GM21825 (cell line): ENCODE measurements around the gene DDX41.
"Not testable (repeated sequence)": the region's sequence is repeated elsewhere in the genome, so short reads cannot be mapped to it uniquely, and the experiment has no call there.

Experiments used
- ATAC-seq: cut with Tn5 transposase; IDR thresholded peaks from one replicate; pipeline ENCODE4 v1.9.1; 2021; ENCODE audit warnings: mild to moderate bottlenecking, moderate library complexity; ENCODE audit not compliant: unreplicated experiment

Gene DDX41

DNA sequence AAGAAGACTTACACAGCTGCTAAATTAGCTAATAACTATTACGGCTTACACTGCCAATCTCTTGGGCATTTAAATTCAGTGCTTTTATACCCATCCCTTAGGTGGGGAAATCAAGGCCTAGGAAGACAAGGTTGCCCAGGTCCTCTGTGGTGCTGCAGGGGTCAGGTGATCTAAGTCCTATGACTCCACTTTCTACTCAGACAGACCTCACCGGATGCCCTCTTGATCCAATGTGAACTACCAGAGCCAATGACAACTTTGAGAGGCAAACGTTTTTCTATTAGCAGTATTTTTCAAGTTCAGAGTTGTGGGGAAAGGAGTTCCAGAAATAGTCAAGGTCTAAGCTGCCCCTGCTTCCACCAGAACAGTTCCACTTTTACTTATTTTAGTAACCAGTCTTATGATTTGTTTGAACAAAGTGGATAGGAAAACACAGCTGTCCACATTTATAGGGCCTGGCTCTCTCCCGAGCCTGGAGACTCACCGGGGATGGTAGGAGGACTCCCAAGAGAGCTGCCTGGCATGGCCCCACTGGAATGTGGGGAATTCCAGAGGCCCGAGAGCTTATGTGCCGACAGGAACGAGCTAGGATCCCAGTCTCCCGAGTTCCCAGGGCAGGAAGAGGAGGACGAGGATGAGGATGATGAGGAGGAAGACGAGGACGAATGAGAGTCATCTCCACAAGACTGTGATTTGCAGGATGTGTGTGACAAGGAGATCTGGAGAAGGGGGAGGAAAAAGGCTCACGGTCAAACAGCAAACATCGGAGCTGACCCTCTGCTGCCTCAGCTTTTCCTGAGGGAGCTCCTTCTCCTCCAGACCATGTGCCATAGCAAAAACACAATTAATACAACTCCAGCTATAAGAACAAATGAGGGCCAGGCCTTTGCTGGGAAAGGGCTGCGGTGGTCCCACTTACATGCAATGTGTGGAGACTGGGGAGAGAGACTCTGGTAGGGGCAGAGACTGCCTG lies 20.9 kb upstream of the DDX41 start:
- no peak for ATAC-seq

DNA sequence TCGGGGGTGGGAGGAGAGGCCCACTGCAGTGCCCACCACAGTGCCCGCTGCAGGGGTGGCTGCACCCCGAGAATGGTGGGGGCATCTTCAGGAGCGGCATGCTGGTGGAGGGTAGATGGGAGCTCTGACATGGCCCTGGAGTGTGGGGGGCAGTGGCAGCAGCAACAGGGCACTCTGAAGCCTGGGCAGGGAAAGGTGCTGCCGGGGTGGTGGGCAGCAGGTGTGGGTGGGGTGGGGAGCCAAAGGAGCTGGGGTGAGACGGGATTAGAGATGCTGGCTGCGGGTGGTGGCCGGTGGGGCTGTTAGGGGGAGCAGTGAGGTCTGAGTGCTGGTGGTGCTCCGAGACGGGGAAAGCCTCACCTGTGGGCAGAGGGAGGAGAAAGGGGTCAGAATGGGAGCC lies 19.6 kb upstream of the DDX41 start:
- no peak for ATAC-seq

DNA sequence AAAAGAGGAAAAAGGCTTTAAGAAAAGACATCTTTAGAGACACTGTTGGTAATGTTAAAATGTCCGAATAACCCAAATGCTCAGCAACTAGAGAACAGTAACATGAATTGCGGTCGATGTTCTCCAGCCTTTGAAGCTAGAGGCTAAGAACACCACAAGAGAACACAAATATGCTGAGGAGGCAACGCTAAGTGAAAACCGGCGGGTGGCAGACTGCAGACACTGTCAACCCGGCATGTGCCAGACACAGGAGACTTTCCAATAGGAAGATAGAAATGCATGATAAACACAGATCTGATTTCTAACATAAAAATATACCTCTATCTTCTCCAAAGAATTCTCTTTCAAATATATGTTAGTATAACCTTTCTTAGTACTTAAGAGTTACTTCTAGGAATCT lies 18.4 kb upstream of the DDX41 start:
- no peak for ATAC-seq

DNA sequence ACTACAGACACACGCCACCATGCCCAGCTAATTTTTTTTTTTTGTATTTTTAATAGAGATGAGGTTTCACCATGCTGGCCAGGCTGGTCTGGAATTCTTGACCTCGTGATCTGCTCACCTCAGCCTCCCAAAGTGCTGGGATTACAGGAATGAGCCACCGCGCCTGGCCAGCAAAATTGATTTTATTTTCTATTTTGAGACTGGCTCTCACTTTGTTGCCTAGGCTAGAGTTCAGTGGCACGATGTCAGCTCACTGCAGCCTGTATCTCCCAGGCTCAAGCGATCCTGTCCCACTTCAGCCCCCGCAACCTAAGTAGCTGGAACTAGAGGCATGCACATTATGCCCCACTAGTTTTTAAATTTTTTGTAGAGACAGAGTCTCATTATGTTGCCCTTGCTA lies 17.7 kb upstream of the DDX41 start:
- ATAC-seq, result not testable (repeated sequence)

DNA sequence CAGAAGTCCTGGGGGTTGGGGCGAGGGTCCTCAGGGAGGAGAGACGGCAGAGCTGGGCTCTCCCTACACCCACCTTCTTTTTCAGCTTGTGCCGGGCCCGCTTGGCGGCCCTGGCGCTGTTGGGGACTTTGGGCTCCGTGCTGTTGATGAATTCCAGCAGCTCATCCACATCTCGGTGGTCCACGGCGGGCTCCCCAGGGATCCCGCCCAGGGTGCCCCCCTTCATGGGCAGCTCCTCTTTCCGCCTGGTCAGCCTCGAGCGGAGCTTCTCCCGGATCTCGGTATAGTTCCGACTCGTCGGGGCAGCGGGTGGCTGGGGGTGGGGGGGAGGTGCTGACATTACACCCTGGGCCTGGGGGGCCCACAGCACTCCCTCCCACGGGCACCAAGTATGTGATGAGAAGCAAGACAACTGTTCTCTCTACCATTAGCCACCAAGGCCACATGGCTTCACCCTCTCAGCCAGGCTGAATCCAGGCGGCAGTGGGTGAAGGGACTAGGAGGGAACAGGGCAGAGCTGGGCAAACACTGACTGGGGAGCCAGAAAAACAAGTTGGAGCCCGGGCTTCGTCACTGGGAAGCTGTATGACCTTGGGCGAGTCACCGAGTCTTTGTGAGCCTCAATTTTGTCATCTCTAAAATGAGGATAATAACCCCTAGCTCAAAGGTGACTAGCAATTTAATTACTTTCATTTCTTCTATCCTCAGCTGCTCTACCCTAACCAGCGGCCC lies 14.6 kb upstream of the DDX41 start:
- no peak for ATAC-seq

DNA sequence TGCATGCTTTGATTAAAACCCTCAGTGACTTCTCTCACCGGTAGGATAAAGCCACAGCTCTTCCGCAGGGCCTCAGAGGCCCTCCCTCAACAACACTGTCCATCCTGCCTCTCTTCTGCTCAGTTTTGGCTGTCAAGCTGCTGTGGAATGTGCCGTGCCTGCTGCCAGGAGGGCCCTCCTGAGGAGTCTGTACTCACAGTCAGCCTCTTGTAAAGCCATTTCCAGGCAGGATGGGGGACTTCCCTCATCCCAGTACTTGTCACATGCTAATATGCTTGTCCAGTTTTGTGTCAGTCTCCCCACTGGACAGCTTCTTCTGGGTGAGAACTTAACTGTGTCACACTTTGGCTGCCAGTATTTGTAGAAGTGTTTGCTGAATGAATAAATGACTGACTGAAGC lies 13.9 kb upstream of the DDX41 start:
- ATAC-seq, result no peak

DNA sequence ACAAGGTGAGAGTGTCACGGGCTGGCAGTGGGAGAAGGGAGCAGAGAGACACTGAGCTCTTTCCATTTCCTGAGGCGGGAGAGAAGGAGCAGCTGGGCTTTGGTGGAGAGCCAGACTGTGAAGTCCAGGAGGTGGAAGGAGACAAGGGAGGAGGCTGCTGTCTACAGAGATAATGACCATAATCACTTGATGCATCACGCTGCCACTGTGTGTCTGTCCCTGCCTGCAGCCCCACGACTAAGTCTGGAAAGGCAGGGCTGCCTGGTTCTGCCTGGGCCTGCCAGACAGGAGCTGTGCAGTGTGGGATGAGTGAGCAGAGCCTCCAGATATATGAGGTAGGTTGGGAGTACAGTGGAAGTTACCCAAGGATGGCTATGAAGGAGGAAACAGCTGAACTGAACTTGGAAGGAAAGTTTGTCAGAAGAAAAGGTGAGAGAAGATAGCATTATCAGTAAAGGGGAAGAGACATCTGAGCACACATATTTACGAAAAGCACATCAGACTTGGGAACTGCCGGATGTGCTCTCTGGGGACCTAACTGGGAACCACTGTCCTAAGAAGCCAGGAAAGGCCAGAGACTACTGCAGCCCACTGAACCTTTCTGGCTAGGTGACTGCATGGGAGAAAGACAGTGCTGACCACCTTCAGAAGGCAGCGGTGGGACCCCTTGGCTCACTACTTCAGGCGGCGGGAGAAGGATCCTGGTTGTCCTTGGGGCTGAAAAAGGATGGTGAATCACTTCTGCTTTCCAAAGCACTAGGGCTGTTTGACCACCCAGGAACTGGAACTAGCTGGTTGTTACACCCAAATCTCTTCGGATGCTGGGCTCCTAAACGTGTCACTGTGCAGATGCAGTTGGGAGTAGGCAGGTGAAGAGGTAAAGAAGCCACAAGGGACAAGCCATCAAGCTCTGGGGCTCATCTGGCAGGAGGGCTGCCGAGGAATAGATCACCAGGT lies 12.8 kb upstream of the DDX41 start:
- ATAC-seq, result no peak

DNA sequence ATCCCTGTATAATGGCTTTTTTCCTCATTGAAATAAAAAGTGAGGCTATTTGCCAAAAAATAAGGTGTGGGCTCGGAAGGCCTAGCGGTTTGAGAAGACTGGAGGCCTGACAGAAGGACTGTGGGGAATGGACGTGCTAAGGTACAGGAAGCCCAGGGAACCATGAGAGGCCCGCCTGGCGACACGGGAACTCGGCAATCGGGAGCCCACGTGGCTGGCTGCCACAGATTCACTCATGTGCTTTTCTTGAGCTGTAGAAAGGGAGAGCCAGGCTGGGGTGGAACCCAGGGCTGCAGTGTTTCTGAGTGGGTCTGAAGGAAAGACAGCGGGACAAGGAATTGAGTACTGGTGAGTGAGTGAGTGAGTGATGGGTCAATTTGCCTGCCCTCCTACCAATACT lies 11.9 kb upstream of the DDX41 start:
- ATAC-seq, result no peak

DNA sequence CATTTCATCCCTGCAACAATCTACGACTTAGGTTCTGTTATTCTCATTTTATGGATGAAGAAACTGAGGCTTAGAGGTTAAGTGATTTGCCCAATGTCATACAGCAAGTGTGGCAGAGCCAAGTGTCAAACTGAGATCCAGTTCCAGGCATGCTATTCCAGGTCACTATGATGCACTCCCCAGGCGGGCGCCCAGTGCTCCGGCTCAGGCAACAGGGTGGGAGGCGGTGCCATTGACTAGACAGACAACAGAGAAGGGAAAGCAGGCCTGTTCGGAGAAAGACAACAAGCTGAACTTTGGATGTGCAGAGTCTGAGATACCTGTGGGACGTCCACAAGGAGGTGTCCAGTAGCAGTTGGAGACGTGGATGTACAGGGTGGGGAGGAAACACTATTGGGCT lies 10.8 kb upstream of the DDX41 start:
- no peak for ATAC-seq

DNA sequence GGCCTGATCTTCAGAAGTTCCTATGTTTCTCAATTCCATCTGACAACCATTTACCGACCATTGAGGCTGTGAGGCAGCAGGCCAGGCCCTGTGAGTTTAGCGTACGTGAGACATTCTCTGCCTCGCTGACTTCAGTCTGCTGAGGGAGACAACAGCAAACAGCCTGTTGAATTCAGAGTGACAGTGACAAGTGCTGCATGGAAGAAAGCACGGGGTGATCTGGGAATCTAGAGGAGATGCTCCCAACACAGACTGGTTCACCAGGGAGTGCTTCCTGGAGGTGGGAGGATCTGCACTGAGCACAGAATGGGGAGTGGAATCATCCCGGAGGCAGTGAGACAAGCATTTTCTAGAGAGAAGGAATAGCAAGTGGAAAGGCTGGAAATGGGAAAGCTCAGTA lies 10.0 kb upstream of the DDX41 start:
- ATAC-seq, result no peak

DNA sequence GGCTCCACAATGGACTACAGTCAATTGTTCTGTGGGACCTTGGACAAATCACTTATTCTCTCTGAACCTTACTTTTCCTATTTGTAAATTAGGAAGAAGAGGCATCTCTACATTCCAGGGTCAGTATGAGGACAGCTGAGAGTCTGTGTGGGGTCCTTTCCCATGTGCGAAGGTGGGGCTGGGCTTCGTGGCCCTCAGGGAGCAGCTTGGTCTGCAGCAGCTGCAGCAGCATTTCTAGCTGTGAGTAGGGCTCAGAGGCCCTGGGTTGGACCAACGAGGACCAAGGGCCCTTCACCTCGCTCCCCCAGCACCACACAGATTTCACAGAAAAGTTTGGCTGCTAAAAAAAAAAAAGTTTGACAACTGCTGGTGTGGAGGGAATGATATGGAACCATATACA lies 9.4 kb upstream of the DDX41 start:
- ATAC-seq, result no peak

DNA sequence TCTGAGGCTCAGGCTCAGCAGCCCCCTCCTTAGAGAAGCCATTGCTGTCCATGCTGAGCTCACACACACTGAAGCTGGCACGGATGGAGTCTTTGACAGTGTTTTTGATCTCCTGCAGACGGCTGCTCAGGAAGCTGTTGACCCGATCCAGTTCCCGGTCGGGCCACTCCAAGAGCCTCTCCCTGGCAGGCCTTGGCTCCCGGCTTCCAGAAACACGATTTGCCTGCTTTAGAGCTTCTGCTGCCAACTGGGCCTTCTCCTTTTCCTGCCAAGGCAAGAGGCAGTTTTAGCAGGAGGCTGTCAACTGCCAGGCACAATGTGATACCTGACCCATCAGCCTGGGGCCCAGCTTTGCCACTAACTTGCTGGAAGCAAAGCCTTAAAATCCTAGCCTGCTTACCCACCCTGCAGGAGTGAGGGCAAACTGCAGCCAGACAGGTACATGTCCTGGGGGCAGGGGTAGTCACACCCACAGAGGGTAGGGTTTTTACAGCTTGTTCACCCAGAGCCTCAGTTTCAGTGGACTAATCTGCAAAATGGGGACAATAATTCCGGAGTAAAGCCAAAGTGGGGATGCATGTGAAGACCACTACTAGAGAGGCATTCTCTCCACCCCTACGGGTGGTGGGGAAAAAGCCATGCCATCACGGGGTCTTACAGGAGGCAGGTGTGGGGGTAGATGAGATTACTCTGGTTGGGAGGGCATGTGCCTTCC lies 8.3 kb upstream of the DDX41 start:
- no peak for ATAC-seq

DNA sequence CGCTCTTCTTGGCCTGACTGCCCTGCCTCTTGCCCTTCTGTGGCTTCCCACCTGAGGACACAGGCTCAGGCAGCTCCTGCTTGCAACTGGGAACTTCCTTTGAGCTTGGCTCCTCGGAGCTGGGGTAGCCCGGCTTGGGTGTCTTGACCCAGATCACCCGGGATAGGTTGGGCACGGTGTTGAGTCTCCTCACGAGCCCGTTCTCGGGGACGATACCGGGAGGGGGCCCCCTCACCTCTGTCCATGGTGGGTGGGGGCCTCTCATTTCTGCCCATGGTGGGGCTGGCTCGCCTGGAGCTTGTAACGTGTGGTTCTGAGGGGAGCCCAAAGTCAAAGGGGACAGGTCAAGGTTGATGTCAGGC lies 7.8 kb upstream of the DDX41 start:
- no peak for ATAC-seq

DNA sequence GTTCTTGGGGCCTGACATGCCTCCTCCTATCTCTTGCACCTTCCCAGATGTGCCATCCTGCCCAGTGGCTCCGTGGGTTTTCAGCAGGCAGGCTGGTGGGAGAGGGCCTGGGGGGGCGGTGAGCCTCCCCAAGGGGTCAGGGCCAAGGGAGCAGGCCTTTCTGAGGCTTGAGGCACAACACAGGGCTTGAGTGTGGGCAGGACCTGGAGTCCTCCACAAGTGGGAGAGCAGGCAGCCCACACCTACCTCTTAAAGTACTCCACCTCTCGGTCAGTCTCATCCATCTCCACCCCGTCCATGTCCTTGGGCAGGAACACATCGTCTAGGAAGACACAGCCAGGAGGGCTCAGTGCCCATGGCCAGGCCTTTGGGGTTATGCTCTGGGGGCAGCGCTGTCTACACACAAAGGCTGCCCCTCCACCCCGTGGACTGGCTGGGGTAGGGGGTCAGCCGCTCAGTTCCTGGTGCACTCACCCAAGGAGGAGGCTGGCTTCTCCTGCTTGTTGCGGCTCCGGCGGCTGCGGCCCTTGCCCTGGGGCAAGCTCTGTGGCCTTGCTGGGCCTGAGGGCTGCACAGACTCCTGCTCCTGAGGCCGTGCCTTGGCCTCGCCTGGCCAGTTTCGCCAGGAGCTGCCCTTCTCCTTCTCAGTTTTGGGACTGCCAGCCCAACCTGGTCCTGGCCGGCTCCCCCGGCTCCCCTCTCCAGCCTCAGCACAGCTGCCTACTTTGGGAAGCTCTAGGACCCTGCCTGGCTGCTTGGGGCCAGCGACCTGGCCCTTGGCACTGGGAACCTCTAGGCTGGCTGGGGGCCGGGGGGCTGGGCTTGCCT lies 7.2 kb upstream of the DDX41 start:
- no peak for ATAC-seq

DNA sequence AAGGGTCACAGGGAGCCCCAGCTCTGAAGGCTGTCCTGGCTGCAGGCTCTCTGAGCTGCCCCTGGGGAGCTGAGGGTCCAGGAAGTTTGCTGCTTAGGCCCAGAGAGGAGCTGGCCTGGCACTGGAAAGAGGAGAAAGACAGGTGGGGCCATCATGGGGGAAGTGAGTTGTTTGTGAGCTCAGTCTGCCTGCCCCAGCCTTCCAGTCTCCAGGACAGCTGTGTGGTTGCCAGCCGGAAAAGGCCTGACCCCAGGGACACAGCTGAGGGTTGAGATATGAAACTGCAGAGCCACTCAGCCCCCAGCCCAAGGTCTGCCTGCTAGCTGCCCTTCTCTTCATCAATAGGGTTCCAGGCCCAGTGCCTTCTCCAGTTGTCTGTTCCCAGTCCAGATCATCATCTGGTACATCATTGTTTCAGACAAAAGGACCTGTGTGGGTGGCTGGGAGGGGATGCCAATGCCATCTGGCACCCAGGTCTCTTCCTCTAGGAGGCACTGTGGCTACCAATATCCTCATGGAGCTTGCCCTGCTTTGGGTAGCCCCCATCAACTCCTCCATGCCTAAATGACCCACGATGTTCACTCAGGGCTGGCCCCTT lies 4.3 kb upstream of the DDX41 start:
- ATAC-seq, result no peak

DNA sequence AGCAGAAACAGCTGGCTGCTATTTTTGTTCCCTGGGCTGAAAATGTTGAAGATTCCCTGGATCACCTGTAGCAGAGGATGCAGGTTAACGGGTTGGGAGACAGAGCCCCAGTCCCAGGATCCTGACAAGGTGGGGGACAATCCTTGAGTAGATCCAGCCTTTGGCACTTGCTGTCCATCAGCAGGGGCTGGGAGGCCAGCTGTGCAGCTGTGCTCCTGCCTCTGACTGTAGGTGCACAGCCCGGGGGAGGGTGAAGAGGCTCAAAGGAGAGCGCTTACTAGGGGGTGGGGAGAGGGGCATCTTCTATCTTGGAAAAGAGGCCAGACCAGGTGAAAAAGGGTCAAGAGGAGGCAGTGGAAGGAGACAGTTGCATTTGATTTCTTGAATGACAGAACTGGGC lies 3.5 kb upstream of the DDX41 start:
- no peak for ATAC-seq

DNA sequence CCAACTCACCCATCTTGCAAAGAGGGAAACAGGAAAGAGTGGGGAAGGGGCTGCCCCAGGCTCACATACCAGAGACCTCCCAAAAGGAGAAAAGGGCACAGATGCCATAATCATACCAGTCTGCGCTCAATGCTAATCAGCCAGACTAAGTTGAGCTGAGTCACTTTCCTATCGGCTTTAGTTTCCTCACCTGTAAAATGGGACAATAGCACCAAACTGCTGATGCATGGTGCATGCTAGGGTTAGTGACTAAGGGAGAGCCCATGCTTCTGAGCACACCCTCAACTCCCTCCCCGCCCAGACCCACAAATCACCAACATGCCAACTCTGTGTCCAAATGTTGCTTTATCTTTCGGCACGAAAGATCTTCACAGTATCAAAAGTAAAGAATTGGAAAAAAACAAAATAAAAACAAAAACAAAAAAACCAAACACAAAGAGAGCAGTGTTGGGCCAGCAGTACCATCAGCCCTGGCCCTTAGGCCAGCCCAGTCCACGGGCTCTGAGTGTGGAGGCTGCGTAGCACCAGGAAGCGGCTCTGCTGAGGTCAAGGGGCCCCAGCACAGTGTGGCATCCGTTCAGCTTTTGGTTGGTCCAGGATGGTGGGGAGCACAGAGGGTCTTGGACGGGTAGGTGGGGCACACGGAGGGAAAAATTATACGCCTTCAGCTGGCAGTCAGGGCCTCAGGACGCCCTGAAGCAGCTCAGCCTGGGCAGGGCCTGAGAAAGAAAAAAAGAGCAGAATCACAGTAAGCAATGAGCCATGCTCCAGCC lies 2.9 kb upstream of the DDX41 start:
- ATAC-seq, result no peak

DNA sequence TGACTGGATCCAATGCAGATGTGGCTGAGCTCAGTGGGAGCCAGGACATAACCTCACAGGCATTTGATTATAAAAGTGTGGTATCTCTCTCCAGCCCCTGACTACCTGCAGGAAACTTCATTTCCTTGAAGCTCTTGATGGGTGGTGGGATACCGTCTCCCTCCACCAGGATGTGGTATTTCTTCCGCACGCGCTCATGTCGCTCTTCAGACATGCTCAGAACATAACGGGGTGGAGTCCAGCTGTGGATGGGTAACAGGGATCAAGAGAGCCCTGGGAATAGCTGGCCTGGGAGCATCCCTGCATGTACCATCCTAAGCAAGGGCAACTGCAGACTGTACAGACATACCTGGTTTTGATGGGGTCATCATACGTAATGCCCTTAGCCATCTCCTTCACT lies 1.2 kb downstream of the DDX41 start:
- no peak for ATAC-seq

DNA sequence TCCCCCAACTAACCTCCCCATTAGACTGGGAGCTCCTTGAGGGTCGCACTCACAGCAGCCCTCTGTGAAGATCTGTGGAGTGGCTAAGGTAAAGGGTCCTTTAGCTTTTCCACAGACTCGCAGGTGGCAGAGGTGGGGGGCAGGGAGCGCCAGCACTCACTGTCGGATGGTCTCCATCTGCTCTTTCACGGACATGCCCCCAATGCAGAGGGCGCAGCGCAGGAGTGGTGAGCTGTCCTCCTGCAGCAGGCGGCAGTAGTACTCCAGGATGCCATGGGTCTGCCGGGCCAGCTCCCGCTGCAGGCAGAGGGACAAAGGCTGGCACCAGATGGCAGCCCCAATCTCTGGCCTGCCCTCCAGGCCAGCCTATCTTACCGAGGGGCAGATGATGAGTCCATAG lies 2.2 kb downstream of the DDX41 start:
- no peak for ATAC-seq
